Midbrain (tissue), 1 donor: ENCODE measurements around the gene NNMT.
"Not testable (repeated sequence)": the region's sequence is repeated elsewhere in the genome, so short reads cannot be mapped to it uniquely, and the experiment has no call there.

Experiments used
- DNase-seq: peaks from one replicate; lab custom pipeline; 2025; lab: John Stamatoyannopoulos, UW

The NNMT gene

DNA sequence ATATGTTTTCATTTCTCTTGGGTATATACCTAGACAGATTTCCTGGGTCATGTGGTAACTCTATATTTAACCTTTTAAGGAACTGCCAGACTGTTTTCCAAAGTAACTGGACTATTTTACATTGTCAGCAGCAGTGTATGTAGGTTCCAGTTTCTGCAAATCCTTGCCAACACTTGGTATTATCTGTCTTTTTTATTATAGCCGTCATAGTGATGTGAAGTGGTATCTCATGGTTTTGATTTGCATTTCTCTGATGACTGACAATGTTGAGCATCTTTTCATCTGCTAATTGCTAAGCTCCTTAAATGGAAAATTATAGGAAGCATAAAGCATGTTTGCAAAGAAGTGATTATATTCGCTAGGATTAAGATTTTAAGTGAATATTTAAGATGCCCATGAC is 13.9 kb downstream of the NNMT start:
- no peak for DNase-seq

- DNase-seq = no peak
Measured at GRCh38 chr11:114311946-114312345, 15.7 kb downstream of the NNMT start.

GRCh38 chr11:114314096-114314495 is 17.9 kb downstream of the NNMT start:
- DNase-seq = no peak

- DNase-seq = no peak
Measured at GRCh38 chr11:114315749-114316368, 19.7 kb downstream of the NNMT start.

DNA sequence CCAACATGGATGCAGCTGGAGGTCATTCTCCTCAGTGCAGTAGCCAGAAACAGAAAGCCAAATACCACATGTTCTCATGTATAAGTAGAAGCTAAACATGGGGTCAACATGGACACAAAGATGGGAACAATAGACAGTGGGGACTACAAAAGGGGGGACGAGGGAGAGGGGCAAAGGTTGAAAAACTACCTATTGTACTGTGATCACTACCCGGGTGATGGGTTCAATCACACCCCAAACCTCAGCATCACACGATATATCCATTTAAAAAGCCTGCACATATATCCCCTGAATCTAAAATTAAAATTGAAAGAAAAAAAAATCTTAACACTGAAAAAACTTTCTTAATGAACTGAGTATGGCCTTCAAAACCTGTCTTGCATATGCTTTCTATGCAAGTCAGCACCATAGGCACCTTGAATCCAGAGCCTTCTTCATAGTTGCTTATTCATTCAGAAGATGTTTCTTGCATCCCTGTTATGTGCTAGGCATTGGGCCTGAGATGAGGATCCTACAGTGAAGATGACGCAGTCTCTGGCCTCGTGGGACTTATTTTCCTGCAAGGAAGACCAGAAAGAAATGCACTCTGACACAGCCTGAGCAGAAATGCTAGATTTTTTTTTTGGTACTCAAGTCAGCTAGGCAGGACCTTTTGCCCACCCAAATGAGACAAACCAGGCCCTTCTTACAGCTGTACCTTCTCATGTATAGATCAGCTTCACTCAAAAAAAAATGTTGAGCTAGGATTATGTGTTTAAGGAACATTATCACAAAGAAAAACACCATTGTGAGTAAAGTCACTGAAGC is 21.0 kb downstream of the NNMT start:
- DNase-seq = no peak

DNA sequence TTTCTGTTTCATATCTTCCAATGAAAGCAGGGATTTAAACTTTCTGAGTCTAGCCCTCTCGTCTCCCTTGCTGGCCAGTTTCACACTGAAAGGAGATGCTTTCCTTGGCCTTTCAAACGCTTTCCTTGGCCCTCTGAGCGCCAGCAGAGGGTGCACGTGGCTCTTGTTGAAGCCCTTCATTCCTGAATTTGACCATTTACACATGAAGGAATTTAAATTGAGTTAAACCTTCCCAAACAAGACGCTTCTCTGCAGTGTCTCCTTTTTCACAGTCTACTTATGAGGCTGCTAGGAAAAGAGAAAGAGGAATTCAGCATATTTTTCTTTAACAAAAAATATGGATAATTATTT is 21.6 kb downstream of the NNMT start:
- DNase-seq = no peak

DNA sequence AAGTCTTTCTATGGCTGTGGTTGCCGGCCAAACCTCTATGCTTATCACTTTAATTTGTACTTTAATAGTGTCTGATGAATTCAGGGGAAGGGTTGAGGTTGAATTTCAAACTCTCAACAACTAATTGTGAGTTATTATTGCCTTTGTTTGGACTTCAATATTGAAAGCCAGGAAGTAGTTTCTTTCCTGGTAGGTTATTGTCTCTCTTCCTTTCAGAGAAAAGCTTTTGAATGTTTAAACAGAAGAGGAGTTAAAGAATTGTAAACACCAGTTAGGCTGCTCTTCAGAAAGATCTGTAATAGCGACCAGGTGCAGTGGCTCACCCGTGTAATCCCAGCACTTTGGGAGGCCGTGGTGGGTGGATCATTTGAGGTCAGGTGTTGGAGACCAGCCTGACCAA is 22.2 kb downstream of the NNMT start:
- no peak for DNase-seq

- no peak for DNase-seq
Measured at GRCh38 chr11:114319716-114320328, 23.6 kb downstream of the NNMT start.

GRCh38 chr11:114321621-114322257 is 25.5 kb downstream of the NNMT start:
- no peak for DNase-seq

DNA sequence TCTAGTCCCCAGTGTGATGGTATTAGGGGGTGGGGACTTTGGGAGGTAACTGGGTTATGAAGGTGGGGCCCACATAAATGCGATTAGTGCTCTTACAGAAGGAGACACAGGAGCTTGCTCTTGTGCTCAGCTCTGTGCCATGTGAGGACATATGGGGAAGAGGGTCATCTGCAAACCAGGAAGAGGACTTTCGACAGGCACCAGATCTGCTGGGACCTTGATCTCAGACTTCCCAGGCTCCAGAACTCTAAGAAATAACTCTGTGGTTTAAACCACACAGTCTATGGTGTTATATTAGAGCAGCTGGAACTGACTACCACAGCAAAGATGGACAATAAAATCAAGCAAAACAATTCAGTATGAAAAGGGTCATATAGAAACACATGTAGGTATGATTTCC is 26.7 kb downstream of the NNMT start:
- no peak for DNase-seq

DNA sequence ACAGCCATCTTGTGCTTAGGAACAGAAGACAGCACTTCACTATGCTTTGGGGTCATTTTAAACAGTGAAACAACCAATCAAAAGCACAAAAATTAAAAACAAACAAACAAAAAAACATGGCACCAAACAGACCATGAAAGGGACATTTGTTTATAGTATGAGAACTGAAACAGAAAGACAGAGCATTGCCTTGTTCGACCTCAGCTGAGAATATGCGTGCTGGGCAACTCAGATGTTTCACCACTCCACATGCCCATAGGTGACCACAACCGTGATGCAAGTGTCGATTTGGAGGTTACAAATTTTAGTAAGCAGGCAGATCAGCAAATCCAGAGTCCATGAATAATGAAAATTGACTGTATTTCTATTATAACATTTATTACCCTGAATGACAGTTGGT is 30.0 kb downstream of the NNMT start:
- no peak for DNase-seq

DNA sequence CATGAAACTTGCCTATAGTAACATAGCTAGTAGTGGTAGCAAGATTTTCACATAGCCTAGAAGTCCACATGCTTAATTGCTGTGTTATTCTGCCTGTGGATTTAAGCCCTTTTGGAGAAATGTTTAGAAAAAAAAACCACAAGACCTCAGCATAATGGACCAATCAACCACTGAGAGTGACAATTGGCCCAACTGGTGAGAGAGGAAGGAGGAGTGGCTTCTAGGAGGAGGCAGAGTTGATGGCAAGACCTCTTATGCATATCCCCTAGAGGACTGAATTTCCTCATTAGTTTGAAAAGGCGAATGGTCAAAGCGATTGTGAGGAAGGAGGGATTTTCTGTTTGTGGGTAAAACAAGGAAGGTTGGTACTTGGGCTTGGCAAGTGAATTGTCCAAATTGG is 30.6 kb downstream of the NNMT start:
- no peak for DNase-seq

- DNase-seq = no peak
Measured at GRCh38 chr11:114330373-114330772, 34.2 kb downstream of the NNMT start.

DNA sequence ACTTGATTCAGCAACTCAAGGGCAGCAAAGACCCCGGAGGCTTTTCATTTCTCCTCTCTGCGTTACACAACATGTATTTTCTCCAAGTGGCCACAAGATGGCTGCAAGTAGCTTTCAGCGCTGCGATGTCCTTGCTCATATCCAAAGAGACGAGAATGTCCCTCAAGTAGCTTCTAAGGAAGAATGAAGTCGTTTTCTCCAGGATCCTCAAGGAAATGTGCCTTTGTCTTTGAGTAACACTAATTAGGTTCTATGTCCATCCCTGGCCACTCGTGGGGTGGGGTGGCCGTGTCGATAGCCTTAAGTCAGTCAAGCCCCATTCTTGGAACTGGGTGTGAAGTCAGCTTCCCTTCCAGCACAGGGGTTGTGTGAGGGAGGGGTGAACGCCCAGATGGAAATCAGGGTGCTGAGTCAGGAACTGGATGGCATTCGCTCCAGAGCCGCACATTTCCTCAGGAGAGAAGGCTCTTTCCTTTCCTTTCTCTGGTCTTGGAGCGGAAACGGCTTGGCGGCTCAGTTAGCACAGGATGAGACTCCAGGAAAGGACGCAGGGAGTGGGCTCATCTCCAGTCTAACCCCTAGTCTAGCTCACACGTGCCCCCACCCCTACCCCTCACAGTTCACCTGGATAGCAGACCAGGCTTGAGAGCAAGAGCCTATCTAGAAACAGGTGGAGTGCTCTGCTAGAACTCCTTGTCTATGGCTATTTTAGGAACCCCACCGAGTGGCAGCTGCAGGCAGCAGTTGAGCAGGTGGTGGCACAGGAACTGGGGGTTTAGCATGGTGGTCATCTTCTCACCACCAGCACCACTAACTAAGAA is 44.3 kb downstream of the NNMT start:
- peak; percentile 54 for DNase-seq

- DNase-seq = not testable (repeated sequence)
Measured at GRCh38 chr11:114341667-114342066, 45.5 kb downstream of the NNMT start.

GRCh38 chr11:114342476-114342875 is 46.3 kb downstream of the NNMT start:
- DNase-seq = no peak

DNA sequence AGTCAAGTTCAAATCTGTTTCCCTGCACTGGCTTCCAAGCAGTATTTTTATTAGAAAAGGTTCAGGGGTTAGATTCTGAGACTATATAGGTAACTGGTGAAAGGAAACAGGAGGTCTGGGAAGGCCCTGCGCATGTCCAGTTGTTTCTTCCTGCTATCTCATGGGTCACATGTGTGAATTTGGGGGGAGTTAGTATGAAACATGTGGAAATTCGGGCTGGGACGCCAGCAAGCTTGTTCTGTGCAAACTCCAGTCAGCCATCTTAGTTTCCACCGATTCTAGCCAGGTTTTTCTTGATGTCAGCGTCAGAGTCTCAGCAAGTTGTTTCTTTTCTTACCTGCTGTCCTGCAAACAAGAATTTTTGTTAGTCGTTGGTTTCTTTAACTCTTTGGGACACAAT is 46.8 kb downstream of the NNMT start:
- DNase-seq = no peak

DNA sequence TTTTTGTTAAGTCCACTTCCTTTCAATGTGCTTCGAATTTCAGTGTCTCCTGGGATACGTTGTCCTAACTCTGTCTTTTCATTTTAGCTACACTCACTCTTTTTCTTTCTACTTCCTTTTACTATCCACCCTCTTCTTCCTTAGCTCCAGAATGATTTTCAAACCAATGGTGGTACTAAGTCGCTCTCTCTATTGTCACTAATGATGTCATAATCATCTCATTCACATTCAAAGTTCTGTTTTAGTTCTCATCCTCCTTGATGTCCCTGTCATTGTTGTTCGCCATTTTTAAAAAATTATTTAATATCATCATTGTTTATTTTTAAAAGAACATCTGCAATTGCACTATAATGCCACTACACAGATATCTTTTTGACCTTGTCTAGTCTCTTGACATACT is 47.3 kb downstream of the NNMT start:
- DNase-seq = no peak

DNA sequence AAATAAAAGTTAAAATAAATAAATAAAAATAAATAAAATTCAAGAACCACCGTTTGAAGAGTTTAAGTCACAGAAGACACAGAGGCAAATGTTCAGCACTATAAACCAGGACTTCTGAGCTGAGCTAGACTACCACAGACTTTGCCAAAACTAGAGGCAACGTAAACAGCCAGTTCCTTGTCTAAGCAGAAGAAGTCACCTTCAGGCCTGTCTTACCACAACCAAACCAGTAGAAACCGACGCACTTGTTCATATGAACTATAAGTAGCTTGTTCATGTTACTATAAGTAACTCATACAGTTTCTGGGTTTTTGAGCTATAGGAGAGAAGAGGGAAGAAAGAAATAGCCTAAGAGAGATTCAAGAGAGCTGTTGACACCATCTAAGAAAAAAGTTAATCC is 48.3 kb downstream of the NNMT start:
- no peak for DNase-seq

- DNase-seq = no peak
Measured at GRCh38 chr11:114345575-114346222, 49.5 kb downstream of the NNMT start.

DNA sequence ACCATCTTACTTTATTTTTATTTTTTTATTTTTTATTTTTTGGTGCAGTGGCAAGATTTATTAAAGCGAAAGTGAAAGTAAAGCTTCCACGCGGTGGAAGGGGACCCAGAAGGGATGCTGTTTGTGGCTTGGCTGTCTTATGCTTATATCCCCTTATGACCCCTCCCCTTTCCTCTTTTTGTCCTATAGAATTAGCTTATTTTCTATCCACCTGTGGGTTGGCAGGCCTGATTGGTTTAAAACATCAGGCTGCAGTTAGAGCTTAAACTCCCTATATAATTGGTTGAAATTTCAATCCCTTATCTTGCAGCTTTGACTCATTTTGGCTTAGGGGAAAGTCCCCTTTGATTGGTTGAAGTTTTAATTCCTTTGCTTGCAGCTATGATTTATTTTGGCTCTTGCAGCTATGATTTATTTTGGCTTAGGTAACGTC is 50.5 kb downstream of the NNMT start:
- DNase-seq = no peak
